Neural progenitor cell (in vitro differentiated cells): ENCODE results near the gene HMCES.

Experiments used
- CTCF ChIP-seq: fragments of 200-600 bp; sonication (generic); IDR thresholded peaks from 2 replicates; pipeline ENCODE4 v1.5.1; 2017; ENCODE audit warnings: antibody characterized with exemption, mild to moderate bottlenecking
- EZH2 ChIP-seq: fragments of 200-600 bp; sonication (generic); IDR thresholded peaks from 2 replicates; pipeline ENCODE4 v1.6.1; 2017; ENCODE audit warnings: antibody characterized with exemption, mild to moderate bottlenecking, moderate library complexity

DNA sequence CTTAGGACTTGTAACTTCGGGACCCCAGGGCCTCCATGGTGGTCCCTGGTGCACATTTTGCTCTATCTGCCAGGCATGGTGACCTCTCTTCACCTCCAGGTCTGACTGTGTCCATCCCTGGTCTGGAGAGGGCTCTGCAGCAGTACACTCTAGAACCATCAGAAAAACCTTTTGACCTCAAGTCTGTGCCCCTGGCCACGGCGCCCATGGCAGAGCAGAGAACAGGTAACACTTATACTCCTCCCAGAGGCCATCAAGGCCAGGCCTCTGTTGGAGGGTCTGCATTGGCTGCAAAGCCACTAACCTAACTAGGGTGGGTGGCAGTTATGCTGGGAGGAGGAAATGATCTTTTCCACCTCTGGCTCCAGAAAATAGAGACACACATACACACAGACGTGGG, 10.3 kb upstream of the HMCES start:
- TF ChIP-seq CTCF = no peak
- no peak for TF ChIP-seq EZH2
